ENCODE results near the gene DOCK9. TPM values are rescaled to one million over a fixed set of nuclear protein-coding genes. Genes with fewer than 3 reads are reported as not detected.
A peak's percentile ranks its signal among the peaks of the same experiment; 100 is the strongest.

The DOCK9 gene
- polyA plus RNA-seq, 3 donors = 50.0 to 58.0 (median 56.7) TPM

GRCh38 chr13:98797456-98797855, 180.4 kb downstream of the DOCK9 start:
- DNase-seq = no peak

- no peak for DNase-seq
Measured at GRCh38 chr13:98796798-98797197, 181.1 kb downstream of the DOCK9 start.

- DNase-seq = no peak
Measured at GRCh38 chr13:98796191-98796590, 181.7 kb downstream of the DOCK9 start.

- no peak for DNase-seq
Measured at GRCh38 chr13:98795220-98795619, 182.6 kb downstream of the DOCK9 start.

GRCh38 chr13:98794498-98794897, 183.4 kb downstream of the DOCK9 start:
- DNase-seq = no peak

DNA sequence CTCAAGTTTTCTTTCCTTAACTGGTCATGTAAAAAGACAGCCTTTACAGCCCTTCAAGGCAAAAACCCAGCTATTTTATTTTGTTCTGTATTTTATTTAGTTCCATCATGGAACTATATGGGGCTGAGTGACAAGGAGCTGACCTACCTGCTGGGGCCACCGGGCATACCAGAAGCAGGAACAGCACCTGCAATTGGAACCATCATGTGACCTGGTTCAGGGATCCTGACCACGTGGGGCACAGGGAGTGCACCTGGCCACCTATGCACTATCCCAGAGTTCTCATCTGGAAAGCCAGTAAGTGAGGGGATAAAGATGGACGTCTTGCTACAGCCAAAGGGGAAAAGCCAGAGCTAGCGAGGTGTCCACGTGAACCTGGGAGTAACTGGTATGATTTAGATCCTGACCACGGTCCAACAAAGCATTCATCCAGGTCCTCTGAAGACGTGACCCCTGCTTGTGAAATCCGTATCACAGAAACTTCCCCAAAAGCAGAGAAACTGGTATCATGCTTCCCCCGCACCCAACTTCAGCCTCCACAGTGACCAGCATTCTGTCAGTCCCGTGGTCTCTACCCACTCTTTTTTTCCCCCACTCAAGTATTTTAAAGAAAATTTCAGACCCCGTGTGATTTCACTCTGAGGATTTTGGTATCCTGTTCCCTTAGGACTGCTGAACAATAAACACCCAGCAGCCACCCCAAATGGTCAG, 184.9 kb downstream of the DOCK9 start:
- no peak for DNase-seq

DNA sequence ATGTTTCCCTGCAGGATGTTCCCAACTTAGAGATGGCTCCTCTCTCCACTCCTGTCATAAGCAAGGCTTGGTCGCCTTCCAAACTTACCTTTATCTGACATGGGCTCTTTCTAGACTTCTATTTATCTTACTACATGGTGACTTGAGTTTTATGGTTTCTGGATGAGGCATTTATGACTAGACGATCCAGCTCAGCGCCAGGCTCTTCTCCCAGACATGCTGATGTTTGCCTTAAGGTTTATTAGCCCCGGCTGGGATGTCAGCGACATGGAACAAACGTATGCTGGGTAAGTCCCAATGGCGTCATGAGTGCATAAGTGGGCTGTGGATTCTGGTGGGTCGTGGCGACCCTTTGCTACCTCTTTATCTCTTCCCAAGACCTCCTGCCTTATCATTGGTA, 185.5 kb downstream of the DOCK9 start:
- DNase-seq = no peak

DNA sequence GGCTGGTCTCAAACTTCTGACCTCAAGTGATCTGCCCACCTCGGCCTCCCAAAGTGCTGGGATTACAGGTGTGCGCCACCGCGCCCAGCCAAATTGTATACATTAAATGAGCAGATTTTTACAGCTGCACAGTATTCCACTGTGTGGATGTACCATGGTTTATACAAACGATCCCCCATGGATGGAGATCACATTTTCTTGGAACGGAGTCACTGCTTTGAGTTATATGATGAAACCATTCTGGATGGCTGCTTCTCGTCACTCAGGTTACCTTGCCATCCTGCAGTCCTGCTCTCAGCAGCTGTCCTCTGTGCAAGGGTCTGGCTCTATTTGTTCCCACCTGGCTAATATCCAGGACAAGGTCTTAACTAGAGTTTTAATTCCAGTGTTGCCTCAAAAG, 186.3 kb downstream of the DOCK9 start:
- DNase-seq = no peak

DNA sequence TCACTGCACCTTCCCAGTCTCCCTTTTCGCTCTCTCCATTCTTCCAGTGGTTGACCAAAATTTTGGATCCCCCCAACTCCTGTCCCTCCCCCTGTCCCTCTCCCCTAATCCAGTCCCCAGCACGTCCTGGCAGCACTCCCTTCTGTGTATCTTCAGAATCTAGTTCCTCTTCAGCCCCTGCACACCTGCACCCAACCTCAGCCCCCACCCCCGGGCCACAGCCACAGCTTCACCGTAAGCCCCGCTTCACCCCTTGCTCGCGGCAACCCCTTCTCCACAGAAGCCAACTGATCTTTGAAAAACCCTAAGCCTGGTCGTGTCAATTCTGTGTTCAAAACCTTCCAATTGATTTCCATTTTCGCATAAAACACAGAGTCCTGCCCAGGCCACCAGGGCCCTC, 189.9 kb downstream of the DOCK9 start:
- DNase-seq = no peak

- no peak for DNase-seq
Measured at GRCh38 chr13:98787173-98787572, 190.7 kb downstream of the DOCK9 start.

- peak; percentile 52 for DNase-seq
Measured at GRCh38 chr13:98786023-98786422, 191.8 kb downstream of the DOCK9 start.

DNA sequence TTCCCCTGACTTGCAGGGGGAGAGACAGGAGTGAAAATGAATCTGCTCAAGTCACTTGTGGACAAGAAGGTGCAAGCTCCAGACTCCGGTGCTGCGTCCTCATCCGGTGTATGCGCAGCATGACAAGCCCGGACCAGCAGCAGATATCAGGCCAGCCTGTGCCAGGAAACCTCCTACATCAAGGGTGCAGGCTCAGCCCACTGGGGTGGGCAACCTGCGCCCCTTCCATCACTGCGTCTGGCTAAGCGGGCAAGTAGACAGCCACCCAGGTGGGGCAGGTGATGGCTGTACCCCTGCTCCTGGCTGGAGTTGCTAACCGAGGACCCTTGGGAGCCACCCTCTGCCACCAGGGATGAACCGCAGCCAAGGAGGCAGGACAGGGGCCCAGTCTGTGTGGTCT, 192.5 kb downstream of the DOCK9 start:
- DNase-seq = no peak

DNA sequence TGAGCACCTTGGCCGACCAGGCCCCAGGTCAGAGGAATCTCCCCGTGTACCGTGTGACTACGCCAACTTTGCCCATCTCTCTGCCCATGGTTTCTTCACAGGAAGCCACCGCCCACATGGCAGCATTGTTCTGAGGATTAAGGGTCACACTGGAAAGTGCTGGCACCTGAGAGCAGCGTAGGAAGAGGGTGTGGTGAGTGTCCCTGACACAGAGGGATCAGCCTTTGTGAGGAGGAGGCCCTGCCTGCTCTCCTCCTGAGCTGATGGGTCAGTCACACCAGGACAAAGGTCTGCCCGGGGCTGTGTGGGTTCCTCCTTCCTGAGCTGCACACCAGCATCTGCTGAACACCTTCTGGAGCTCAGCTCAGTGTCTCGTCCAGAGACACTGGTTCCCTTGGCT, 193.2 kb downstream of the DOCK9 start:
- no peak for DNase-seq

DNA sequence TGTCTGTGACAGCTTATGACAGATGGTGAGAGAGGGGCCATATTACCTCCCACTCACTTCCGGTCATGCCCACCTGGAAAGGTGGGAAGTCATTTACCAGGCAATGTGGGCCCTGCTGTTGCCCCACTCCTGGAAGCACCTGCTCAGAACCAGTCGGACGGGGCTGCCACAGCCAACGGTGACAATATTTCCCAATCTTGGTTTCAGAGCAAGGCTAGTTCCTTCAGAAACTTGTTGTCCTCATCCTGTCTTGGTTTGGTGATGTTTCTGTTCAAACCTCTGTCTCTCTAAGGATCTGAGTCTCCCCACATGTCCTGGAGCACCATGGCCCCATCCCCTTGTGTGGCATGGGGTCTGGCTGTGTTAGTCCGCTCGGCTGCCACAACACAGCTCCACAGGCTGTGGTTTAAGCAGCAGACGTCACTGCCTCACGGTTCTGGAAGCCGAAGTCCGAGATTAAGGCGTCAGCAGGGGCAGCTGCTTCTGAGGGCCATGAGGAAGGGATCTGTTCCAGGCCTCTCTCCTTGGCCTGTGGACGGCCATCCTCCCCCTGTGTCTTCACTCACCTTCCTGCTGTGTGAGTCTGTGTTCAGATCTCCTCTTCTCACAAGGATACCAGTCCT, 193.9 kb downstream of the DOCK9 start:
- no peak for DNase-seq

GRCh38 chr13:98782654-98783053, 195.2 kb downstream of the DOCK9 start:
- no peak for DNase-seq

GRCh38 chr13:98781905-98782304, 196.0 kb downstream of the DOCK9 start:
- DNase-seq = no peak

DNA sequence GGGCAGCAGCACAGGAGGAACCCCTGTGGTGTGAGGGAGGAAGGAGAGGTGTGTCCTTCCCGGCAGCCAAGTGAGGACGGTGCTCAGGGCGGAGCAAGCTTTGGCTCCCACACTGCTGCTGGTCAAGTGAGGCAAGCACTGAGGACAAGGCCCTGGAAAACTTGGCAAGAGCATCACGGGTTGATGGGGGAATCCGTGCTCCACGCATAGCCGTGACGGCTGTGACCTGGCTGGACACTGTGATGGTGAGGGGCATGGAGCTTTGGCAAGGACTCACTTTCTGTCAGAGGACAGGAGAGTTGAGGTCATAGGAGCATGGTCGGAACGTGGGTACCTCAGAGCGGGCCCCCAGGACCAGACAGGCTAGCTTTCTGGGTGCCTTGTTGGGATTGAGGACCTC, 196.4 kb downstream of the DOCK9 start:
- DNase-seq = no peak

DNA sequence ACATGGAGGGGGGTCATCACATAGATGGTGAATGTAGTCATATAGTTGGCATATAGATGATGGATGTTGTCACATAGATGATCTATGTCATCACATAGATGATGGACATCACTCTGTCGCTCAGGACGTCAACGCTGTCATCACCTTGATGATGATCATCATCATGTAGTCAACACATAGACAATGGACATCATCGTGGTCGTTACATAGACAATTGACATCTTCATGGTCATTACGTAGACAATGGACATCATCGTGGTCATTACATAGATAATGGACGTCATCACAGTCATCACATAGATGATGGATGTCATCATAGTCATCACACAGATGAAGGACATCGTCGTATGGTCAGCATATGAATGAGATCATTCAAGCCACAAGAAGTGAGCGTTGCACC, 196.8 kb downstream of the DOCK9 start:
- no peak for DNase-seq

- DNase-seq = no peak
Measured at GRCh38 chr13:98780451-98780850, 197.4 kb downstream of the DOCK9 start.

DNA sequence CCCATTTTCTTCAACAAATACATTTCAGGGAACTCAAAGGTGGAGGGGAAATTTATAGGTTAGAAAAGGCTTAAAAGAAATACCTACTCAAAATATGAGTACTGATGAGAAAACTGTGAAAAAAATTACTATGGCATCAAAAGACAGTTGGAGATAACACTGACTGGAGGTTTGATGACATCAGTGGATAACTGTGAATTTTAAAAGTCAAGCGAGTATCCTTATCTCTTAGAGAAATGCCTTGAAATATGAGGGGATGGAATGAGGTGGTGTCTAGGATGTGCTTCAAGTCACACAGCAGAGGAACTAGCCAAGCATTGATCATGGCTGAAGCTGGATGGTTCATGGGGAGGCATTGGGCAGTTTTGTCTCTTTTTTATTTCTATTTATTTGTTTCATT, 198.2 kb downstream of the DOCK9 start:
- DNase-seq = no peak

DNA sequence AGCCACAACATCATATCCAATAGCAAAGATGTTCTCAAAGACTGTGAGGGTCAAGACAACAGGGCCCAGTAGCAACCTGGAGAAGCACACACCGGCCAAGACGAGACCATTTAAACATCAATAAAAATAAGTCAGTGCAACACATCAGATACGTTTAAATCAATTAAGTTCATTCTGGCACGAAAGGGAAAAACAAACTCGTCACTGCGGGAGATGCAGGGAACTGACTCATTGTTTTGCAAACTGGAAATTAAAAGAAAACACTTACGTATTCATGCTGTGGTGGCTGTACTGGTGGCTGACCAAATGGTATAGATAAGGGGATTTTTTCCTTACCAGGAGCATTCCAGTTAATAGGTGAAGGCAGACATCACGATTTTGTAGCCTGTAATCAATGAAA, 199.1 kb downstream of the DOCK9 start:
- DNase-seq = no peak

GRCh38 chr13:98776644-98777043, 201.2 kb downstream of the DOCK9 start:
- DNase-seq = no peak

DNA sequence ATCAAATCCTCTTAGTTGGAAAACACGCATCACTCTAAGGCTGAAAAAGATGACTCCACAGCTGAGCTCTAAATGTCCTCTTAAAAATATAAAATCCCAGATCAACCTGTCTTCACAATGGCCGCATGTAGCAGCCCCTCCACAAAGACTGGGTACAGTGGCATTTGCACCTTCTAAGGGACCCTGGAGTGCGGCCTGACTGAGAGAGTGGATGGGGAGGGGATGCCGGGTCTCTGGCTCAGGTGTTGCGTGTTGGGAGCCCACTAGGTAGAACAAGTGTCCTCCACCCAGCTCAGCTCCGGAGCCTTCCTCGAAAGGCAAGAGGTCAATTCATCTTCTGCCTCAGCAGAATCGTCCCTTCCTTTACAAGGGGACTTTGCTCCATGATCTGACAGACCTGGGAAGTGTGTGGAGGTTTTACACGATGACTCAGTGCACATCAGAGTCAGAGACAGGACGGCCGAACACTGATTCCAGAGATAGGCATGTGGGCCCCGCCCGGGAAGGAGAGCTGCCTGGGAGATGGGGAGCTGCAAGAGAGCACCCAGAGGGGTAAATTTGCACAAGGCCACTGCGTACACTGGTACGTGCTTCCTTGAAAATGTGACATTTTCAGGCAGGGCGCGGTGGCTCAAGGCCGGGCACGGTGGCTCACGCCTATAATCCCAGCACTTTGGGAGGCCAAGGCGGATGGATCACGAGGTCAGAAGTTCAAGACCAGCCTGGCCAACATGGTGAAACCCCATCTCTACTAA, 201.8 kb downstream of the DOCK9 start:
- no peak for DNase-seq

Measured in renal pelvis (tissue), 4 donors.